GM10266 (cell line): ENCODE data around the gene ARHGEF6.

ENCODE experiments used
- DNase-seq: peaks from one replicate; pipeline ENCODE4 v3.0.0; 2012; ENCODE audit errors: extremely low spot score
- TF ChIP-seq, protein P1 (sequence below): IDR thresholded peaks from 2 replicates; pipeline ENCODE4 v1.5.1; 2012; ENCODE audit warnings: mild to moderate bottlenecking, low read depth; ENCODE audit not compliant: control insufficient read depth, insufficient read depth; ENCODE audit errors: missing control alignments

Gene ARHGEF6

DNA sequence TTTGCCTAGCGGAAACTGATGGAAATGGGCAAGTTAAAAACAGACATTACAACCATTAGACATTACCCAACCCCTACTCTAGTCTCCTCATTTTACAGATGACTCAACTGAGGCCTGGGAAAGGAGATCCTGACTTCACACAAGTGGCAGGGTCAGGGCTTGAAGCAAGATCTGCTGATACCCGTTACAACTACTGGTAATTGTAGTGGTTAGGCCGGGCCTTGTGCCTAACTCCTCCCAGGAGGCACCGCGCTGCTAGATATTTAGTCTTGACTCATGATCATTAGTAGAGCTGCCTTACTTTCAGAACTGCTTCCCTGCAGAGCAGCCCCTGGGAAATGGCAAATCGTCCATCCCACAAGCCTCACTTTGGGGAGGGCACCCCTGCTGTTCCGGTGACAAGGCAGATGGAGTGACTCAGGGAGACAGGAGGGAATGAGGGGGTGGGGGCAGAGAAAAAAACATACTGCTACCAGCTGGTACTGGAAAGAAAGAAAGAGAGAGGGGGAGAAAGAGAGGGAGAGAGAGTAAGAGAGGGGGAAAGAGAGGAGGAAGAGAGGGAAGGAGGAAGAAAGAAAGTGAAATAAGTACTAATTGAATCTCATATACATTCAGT is 12.2 kb downstream of the ARHGEF6 start:
- peak; percentile 32 for DNase-seq
- TF ChIP-seq, protein P1, sequence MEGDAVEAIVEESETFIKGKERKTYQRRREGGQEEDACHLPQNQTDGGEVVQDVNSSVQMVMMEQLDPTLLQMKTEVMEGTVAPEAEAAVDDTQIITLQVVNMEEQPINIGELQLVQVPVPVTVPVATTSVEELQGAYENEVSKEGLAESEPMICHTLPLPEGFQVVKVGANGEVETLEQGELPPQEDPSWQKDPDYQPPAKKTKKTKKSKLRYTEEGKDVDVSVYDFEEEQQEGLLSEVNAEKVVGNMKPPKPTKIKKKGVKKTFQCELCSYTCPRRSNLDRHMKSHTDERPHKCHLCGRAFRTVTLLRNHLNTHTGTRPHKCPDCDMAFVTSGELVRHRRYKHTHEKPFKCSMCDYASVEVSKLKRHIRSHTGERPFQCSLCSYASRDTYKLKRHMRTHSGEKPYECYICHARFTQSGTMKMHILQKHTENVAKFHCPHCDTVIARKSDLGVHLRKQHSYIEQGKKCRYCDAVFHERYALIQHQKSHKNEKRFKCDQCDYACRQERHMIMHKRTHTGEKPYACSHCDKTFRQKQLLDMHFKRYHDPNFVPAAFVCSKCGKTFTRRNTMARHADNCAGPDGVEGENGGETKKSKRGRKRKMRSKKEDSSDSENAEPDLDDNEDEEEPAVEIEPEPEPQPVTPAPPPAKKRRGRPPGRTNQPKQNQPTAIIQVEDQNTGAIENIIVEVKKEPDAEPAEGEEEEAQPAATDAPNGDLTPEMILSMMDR, result no peak

DNA sequence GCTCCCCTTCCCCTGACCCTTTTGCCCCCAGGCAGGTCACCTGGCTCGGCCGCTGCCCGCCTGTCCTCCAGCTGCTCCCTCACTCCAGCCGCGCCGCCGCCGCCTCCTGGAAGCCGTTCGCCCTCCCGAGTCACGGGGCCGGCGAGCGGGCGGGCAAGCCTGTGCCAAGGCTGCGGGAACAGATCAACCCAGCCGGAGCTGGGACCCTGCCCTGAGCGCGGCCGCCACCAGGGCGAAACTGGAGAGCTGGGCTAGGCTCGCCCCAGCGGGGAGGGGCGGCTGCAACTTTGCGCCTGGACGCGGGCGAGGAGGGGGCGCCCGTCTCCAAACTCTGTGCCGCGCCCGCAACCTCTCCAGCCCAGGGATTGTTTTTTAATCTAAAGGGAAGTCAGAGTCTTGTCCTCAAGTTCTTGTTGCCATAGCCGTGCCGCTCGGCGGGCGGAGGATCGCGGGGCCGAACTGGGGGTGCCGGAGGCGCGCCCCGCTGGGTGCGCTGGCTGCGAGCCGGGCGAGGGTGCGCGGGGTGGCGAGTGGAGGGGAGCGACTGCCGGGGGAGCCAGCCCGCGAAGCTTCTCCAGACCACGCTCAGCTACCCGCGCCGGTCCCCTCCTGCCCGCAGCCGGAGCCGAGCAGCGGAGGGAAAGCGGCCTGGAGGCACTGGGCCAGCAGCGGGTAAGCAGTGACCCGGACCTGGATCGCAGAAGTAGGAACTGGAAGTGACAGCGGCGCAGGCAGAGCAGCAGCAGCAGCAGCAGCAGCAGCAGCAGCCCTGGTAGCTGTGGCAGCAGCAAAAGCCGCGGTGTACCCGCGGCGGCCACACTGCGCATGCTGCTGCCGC is 13.4 kb downstream of the ARHGEF6 start:
- TF ChIP-seq, protein P1, result peak; percentile 35
- peak; percentile 48 for DNase-seq

DNA sequence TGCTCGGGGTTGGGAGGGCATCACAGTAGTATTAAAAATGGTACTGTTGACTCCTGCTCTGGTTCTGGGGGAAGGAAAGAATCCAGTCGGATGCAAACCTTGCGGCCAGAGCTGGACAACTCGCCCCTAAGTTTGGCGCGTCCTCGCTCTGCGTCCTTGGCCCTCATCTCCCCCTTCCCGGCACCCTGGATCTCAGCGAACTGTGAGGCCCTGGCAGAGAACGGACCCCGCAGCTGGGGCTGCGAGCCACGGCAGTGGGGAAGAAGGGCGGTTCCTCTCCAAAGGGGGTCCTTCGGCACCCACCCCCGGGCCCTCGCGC is 14.0 kb downstream of the ARHGEF6 start:
- TF ChIP-seq, protein P1, result no peak
- DNase-seq, result peak; percentile 11

DNA sequence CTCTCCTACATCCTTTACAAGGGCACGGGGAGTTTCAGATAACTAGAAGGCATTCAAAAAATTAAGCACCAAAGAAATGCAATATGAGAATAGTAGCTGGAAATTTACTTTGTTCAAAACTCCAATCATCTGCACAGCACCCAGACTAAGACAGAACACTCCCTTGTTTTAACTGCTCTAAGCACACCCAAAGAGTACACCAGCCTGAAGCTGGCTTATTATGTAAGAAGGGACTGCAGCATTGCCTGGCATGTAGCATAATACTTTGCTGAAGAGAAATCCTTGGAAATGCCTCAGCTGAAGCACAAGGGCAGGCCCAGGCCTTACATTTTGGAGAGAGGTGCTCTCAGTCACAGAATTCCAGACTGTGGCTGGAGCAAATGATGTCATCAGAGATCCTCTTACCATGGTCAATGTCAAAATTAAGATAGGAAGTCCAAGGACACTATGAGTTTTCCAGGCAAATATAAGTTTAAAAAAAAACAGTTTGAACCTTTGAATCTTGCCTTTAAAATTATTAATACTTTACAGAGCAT is 14.8 kb downstream of the ARHGEF6 start:
- DNase-seq, result no peak
- TF ChIP-seq, protein P1, result no peak

DNA sequence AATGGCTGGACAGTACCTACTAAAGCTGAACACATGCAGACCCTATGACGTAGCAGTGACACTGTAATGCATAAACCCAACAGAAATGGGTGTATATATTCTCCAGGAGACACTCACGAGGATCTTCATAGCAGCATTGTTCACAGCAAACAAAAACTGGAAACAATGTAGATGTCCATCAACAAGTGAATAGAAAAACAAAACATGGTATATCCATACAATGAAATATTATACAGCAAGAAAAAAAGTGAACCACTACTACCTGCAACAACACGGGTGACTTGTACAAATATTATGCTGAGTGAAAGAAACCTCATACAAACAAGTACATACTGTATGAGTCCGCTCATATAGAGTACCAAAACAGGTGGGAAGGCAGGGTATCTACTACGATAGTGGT is 16.5 kb downstream of the ARHGEF6 start:
- TF ChIP-seq, protein P1, result no peak
- no peak for DNase-seq

DNA sequence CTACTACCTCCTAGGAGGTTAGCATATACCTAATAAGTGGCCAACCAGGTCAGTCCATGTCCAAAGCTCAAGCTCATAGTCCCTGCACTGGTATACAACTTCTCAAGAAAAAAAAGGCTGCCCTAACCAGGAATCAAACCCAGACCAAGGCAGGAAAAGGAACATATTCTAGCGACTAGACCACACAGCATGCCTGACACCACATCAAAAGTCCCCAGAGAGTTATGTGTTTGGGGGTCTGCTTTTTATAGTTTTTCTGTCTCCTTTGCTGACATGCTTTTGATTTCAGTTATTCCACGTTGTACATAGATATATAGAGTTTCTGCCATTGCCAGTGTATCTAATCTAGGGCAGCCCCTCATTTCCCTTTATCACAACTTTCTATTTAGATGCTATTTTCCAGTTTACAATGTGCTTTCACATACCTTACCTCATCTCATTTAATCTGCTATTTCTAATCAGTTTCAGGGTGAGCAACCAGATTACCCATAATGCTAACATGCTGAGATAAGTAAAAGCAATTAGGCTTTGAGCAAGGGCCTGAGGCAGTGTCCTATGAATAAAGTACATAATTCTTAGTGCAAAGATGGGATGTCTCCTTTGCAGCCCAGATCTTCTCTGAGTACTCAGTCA is 17.8 kb downstream of the ARHGEF6 start:
- TF ChIP-seq, protein P1, result no peak
- DNase-seq, result no peak

DNA sequence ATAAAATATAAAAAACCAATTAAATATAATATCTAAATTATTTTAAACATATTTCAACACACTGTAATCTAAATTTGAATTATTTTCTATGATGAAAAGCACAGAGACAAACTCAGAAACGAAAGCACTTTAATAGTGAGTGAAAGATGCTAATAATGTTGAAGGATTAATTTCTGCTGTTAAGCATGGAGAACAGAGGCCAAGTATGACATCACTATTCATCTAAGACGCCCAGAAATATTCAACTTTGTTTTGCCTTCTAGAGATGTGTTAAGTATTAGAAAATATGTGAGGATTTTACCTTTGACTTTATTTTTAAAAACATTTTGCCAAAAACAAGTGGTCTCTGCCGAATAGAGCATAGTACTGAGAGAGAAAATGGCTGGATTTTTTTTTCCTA is 19.3 kb downstream of the ARHGEF6 start:
- TF ChIP-seq, protein P1, result no peak
- no peak for DNase-seq
